Measurements from ENCODE around the gene PRKCQ. TPM values are rescaled to one million over a fixed set of nuclear protein-coding genes. Genes with fewer than 3 reads are reported as not detected.
A peak's percentile ranks its signal among the peaks of the same experiment; 100 is the strongest.
"Not testable (repeated sequence)": the region's sequence is repeated elsewhere in the genome, so short reads cannot be mapped to it uniquely, and the experiment has no call there.

The PRKCQ gene
- total RNA-seq, 1 donor from 2014 or later, result 4.3 TPM

DNA sequence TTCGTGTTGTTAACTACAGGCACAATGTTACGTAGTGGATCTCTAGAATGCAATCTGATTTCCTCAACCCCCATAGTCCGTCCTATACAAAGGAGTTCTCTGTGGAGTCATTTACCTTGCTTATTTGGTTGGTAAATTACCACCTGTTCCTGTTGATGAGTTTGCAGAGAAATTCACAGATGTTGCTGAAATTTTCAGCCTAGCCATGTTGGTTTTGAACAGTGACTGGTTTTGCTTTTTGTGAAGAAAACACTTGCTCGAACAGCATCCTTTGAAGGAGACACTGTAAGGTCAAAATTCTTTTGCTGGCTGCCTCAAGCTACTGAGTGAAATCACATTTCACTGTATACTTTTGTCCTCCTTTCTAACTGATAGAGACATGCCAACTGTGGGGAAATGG is 15.4 kb upstream of the PRKCQ start:
- DNase-seq (ENCODE audit: low spot score), result no peak

DNA sequence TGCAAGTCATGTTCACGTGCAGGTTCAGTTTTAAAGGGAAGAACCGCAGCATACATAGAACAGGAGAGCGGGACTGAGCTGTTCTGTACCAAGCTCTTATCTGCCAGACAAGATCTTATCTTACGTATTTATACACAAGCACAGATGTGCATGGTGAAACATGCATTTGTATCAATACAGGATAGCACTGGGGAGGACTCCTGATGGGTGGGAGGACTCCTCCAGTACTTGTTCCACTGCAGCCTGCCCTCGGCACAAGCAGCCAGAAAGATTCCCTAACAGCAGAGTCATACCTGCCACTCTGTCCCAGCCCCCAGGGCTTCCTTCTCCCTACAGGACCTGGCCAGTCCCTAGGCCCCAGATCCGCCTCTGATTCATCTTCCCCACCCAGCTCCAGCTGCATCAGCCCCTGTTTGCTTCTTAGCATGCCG is 13.2 kb upstream of the PRKCQ start:
- no peak for DNase-seq (ENCODE audit: low spot score)

DNA sequence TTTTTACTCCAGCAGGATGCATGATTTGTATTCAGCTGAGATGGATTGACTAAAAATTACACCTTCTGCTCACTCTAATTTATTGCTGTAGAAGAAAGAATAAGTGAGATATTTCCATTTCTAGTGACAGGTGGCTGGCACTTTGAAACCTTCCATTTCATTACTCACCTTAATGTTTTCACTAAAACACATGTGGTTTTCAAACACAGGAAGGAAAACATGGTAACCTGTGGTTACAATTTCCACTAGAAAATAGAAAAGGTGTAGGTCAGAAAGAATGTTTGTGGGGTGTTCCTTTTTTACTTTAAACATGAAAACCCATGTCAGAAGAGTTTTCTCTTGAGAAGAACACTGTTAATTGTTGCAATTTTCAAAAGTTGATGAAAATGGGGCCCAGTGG is 12.0 kb upstream of the PRKCQ start:
- DNase-seq (ENCODE audit: low spot score), result no peak

DNA sequence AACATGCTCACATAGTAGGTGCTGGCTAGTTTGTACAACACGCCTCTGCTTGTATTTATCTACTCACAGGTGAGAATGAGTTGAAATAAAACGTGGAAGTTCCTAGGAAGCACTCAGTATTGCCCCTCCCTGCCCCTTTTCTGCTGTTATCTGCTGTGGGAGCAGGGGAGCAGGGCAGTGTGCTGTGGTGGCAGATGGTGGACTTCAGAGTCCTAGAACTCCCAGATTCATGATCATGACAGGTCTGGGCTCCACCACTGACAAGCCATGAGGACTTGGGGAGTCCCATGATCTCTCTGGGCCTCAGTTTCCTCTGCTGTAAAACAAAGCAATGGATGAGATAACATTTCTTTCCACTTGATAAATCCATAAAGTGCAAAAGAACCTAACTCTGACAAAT is 11.6 kb upstream of the PRKCQ start:
- no peak for DNase-seq (ENCODE audit: low spot score)

DNA sequence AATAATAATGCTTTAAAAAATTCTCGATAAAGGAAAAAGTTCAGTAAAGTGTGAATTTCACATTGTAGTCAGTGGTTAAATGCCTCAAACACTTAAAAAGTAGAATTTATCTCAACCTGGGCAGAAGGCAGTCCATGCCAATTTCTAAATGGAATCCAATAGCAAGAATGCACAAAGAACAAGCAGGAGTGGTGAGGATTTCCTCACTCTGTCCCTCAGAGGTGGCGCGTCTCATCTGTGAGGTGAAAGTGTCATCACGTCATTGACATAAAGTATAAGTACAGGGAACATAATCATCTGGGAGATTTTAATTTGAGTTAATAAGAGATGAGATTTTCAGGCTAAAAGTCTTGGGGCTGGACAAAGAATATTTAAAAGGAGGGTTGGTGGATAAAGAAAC is 10.0 kb upstream of the PRKCQ start:
- no peak for DNase-seq (ENCODE audit: low spot score)

DNA sequence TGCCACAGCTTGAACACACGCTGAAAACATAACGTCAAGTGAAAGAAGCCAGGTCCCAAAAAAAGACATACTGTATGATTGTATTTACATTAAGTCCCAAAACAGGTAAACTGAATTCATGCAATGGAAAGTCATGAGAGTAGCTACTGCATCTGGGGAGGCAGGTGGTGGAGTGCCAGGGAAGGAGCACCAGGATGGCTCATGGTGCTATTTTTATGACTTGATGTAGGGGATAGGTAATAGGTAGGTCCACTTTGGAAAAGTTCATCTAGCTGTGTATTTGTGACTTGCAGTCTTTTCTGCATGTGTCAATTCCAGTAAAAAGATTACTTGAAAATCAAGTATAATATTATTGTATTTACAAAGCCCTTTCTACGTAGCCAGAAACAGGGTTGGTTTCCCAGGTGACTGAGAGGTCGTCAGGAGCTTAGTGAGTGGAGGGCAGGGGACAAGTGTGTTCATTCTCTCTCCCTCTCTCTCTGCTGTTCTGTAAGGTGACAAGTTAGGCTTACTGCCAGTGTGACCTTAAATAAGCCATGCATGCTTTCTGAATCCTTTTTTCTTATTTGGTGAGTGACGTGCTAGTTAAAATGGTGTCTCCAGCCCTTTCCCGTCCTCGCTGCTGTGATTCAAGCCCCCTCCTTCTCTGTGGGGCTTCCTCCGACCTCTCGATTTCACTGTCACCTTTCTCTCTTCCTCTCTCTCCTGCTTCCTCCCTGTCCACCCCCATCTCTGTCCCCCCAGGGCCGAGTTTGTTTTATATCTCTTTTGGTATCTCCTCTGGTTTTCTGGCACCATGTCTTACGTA is 9.4 kb upstream of the PRKCQ start:
- no peak for DNase-seq (ENCODE audit: low spot score)

DNA sequence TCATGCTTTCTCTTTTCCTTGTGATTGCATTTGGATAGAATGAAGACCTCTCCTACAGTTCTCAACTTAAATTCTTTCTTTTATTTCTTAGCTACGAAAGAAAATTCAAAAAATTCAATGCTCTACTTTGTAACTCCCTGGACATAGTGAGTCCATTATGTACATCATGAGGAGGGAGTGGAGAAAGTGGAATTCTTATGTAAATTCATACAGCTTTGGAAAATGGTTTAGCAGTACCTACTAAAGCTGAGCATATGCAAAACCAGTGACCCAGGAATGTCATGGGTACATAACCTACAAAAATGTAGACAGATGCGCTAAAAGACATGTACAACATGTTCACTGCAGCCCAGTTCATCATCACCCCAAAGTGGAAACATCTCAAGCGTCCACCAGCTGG is 8.8 kb upstream of the PRKCQ start:
- DNase-seq (ENCODE audit: low spot score), result no peak

DNA sequence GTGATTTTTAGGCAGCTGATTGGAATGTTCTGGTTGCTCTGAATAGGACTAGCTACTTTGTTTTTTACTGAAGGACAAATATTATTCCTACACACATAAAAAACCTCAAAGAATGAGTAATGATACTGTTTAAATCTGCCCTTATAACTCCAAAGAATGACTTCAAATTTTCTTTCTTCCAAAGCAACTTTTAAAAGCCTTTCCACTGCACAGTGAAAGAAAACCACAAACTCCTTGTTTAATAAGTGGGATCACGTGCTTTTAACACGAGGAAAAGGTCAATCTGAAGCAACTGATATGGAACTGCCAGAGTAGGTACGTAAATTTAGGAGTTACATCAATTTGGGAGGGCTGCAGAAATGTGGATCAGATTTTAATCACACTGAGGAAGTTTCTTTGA is 8.0 kb upstream of the PRKCQ start:
- DNase-seq (ENCODE audit: low spot score), result no peak

DNA sequence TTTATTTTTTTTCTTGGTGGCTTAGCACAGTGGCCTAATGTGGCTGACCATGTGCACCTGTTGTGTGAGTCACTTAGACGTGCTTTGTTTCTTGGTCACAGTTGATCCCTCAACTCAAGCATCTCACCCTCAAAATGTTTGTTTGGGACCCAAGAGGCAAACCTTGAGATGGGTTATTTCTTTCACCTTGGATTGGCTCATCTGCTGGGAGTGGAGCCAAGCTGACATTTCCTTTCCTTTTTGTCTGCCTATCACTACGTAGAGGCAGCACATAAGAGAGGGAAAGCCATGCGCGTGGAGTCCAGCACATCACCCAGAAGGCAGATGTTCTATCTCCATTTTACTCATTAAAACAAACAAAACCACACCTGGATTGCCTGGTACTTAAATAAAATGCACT is 6.4 kb upstream of the PRKCQ start:
- no peak for DNase-seq (ENCODE audit: low spot score)

DNA sequence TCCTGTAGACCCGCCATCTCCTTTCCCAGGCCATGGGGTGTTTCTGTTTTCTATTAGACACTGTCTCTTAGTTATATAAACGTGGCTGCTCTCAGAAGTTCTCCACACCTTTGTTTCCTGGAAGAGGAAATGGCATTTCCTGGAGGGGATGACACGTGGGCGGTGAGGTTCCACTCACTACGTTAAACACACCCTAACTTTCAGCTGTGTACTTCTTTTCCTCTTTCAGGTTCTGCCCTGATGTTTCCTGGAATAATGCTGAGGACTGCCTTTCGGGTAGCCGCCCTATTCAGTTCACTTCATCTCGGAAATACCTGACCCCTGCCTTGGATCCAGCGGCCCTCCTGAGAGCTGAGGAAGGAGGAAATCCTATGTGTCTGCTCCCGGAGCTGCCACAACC is 3.4 kb upstream of the PRKCQ start:
- no peak for DNase-seq (ENCODE audit: low spot score)

DNA sequence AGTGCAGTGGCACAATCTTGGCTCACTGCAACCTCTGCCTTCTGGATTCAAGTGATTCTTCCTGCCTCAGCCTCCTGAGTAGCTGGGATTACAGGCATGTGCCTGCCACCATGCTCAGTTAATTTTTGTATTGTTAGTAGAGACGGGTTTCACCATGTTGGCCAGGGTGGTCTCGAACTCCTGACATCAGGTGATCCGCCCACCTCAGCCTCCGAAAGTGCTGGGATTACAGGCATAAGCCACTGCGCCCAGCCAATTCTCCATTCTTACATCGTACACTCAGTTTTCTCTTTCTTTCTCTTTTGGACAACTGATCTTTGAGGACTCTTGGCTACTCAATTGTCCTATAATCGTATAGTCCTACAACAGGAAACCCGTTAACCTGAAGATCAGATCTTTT is 2.8 kb upstream of the PRKCQ start:
- DNase-seq (ENCODE audit: low spot score), result not testable (repeated sequence)

DNA sequence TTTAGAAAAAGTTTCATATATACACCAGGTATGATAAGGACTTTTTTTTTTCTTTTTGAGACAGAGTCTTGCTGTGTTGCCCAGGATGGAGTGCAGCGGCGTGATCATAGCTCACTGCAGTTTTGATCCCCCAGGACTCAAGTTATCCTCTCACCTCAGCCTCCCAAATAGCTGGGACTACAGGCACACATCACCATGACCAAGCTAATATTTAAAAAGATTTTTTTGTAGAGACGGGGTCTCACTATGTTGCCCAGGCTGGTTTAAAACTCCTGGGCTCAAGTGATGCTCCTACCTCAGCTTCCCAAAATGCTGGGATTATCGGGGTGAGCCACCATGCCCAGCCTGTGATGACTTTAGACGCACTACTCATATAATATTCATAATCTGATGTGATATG is 2.2 kb upstream of the PRKCQ start:
- no peak for DNase-seq (ENCODE audit: low spot score)

DNA sequence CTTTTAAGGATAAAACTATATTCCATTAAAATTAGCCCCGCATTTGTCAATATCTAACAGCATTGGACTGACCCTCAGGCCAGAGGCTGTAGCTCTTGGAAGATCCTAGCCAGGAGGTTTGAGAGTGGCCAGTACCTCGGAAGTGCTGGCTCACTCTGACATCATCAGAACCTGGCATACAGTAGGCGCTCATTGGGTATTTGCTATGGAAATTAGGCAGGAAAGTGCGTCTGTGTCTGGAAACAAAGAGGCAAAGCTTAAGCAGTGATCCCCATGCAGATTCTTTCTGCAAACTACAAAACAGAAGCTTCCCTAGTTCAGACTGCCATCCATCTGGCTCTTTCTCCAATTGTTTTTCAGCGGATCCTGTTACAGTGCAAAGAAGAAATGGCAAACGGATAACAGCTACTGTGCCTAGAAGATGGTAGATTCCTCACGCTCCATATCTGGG is 1.7 kb upstream of the PRKCQ start:
- DNase-seq (ENCODE audit: low spot score), result no peak

DNA sequence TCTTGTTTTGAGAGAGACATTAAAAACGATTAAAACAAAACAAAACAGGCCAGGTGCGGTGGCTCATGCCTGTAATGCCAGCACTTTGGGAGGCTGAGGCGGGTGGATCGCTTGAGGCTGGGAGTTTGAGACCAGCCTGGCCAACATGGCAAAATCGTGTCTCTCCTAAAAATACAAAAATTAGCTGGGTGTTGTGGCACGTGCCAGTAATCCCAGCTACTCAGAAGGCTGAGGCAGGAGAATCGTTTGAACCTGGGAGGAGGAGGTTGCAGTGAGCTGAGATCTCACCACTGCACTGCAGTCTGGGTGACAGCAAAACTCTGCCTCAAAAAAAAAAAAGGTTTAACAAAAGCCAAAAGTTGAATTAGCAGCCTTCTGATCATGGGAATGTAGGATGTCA is 1.1 kb upstream of the PRKCQ start:
- DNase-seq (ENCODE audit: low spot score), result not testable (repeated sequence)

DNA sequence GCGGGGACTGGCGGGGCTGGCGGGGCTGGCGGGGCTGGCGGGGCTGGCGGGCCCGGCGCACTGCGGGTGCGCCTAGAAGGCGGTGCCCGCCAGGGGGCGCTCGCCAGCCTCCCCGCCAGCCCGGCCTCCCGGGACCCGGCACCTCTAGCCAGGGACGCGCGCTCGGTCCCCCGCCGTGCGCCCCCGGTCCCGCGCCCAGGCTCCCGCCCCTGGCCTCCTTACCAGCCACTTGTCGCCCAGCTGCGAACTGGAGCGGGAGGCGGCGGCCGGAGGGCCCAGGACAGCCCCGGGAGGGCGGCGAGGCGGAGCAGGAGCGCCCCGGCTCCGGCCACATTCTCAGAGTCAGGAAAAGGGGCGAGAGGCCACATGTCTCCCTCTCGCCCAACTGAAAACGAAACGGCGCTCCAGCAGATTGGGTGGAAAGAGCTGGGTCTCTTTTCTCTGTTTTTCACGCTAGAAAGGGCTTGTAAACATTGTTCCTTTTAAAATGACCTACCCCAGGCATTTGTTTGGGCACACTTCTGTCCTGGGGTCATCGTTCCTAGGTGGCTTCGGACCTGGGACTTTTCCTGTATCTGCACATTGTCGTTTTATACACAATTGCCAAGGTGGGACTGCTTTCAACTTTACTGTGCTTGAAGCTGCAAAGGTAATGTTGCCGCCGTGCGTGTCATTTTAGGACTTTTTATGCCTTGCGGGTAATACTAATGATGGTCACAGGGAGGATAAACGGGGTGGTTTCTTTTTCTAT is 378 bp upstream of the PRKCQ start:
- DNase-seq (ENCODE audit: low spot score), result peak; percentile 51

DNA sequence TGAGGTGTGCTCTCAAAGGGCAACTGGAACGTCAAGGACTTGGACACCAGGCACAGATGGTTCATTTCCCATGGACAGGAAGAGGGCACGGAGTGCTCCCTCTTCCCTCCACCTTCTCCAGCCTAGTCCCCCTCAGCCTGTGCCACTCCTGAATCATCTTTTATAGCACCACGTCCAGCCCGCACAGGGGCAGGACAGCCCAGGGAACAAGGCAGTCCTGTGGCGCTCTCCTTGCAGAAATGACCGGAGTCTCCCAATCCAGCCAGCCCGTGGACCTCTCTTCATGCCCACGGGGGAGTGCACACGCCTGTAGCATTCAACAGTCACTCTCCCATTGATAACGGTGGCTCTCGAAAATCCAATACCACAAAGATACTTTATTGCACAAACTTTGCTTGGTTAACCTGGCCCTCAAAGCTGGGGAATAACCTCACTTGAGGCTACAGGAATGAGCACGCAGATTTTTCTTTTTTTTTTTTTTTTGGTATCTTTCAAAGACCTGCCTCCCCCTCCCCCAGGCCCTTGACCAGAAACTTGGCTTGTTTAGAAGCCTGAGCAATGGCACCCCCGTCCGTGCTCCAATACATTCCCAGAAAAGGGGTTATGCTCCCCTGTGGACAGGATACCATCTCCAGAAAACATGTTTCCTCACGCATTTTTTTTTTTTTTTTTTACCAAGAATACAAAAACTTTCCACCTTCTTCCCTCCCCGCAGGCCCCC is 733 bp downstream of the PRKCQ start:
- DNase-seq (ENCODE audit: low spot score), result no peak

DNA sequence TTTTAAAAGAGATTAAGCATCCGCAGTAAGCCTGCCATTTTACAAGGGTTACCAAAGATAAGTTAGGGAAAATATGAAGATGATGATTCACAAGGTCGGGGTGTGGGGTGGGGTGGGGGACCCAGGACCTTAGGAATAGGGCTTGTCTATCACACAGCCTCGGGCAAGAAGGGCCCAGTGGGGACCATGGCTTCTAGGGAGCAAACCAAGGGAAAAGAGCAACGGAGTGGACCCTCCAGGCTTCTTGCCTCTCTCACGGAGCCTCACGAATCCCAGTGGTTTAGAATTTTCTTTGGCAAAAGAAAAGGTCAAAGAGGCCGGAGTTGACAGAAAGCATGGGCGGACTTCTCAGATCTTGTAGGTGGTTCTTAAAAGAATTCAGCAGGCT is 1.3 kb downstream of the PRKCQ start:
- no peak for DNase-seq (ENCODE audit: low spot score)

DNA sequence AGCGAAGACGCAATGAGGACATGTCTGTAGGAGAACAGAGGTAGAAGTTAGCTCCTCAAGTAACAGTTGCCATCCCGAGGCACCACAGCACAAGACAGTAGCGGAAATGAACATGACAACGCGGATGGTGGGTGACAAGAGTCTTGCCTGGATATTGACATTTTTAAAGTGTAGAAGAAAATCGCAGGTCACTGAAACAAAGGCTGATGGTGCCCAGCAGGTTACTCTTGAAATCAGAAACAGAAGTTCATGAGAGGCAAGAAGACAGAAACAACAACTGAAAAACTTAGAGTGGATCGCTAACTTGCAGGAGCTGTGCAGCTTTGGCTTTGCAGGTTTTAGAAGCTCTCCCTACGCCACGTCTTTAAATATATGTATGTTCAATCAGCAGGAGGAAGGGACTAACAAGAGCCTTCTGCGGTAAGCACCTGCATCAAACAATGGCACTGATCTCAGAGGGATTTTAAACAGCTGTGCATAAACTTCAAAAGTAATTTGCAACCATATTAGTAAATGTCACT is 1.8 kb downstream of the PRKCQ start:
- DNase-seq (ENCODE audit: low spot score), result no peak

DNA sequence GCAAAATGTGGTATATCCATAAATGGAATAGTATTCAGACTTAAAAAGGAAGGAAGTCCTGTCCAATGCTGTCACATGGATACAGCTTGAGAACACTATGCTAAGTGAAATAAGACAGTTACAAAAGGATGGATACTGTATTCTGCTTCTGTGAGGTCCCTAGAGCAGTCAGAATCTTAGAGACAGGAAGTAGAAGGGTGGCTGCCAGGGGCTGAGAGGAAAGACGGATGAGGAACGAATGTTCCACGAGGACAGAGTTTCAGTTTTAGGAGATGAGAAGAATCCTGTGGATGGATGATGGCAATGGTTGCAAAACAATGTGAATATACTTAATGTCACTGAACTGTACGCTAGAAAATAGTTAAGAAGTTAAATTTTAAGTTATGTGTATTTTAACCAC is 3.8 kb downstream of the PRKCQ start:
- DNase-seq (ENCODE audit: low spot score), result no peak

DNA sequence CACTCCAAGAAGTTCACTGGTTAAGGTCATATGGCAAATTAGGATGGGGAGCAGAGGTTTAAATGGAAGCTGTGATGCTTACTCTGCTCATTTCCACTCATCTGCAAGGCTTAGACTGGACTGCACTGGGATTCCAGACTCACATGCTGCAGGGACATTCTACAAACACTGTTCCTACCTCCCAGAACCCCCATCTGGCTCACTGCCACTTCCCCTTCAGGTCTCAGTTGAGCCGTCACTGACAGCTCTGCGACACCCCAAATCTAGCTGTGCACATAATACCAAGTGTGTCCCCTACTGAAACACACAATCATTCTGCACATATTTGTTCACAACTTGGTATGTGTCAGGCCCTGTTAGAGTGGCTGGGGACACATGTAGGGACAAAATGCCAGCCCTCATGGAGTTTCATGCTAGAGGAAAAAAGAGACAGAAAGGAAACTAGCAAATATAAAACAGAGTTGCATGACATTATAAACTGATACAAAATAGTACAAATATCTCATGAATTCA is 5.4 kb downstream of the PRKCQ start:
- DNase-seq (ENCODE audit: low spot score), result no peak

DNA sequence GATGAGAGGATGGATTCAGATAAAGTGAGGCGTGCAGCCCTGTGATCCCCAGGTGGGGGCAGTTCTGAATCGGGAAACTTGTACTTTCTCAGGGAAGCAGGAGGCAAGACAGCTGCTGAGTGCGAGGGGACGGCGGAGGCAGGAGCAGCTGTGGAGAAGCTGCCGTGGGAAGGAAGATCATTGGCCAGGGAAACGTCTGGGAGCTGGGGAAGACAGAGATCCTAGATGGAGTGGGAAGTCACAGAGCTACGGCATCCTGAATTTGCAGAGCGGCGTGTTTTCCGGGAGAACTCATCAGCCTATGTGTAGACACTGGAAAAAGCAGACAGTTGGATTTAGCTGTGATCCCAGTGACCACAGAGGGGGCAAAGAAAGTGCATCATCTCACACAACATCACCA is 9.2 kb downstream of the PRKCQ start:
- no peak for DNase-seq (ENCODE audit: low spot score)

DNA sequence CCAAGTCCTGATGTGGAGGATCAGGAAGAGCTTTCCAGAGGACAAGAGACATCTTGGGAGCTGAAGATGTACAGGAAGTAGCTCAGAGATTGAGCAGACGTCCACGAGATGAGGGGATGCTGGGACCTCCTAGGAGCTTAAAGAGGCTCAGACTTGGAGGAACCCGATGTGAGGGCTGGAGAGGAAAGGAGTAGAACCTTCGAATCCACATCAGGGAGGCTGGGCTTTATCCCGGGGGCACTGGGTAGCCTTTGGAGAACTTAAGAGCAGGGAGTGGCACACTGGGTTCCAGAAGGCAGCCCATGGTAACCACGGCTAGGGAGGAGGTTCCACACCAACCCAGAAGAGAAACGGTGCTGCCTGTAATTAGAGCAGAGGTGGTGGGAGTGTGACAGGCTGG is 10.8 kb downstream of the PRKCQ start:
- DNase-seq (ENCODE audit: low spot score), result no peak

Data from ureter (tissue), 1 donor.